PC-9 (cell line): ENCODE results near the gene ARHGAP32.

ENCODE experiments used
- EZH2 ChIP-seq: fragments of 200-600 bp; sonication (generic); IDR thresholded peaks from 2 replicates; pipeline ENCODE4 v1.8.0; 2017; ENCODE audit warnings: antibody characterized with exemption, low read depth
- TF ChIP-seq, protein P1 (sequence below): fragments of 200-600 bp; sonication (generic); conservative IDR thresholded peaks from 2 replicates; pipeline ENCODE4 v1.6.1; 2017; ENCODE audit warnings: mixed run types, antibody characterized with exemption, mild to moderate bottlenecking, moderate library complexity

GRCh38 chr11:129202646-129203045 is 10.5 kb upstream of the ARHGAP32 start:
- TF ChIP-seq, protein P1, sequence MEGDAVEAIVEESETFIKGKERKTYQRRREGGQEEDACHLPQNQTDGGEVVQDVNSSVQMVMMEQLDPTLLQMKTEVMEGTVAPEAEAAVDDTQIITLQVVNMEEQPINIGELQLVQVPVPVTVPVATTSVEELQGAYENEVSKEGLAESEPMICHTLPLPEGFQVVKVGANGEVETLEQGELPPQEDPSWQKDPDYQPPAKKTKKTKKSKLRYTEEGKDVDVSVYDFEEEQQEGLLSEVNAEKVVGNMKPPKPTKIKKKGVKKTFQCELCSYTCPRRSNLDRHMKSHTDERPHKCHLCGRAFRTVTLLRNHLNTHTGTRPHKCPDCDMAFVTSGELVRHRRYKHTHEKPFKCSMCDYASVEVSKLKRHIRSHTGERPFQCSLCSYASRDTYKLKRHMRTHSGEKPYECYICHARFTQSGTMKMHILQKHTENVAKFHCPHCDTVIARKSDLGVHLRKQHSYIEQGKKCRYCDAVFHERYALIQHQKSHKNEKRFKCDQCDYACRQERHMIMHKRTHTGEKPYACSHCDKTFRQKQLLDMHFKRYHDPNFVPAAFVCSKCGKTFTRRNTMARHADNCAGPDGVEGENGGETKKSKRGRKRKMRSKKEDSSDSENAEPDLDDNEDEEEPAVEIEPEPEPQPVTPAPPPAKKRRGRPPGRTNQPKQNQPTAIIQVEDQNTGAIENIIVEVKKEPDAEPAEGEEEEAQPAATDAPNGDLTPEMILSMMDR: no peak
- no peak for TF ChIP-seq EZH2
